WI38 (cell line): Measurements from ENCODE around the gene ADIG.
"Not testable (repeated sequence)": the region's sequence is repeated elsewhere in the genome, so short reads cannot be mapped to it uniquely, and the experiment has no call there.

Experiments
- H3K4me3 ChIP-seq: 2 replicates; pipeline ENCODE4 v1.5.1; 2011; ENCODE audit warnings: low read depth, mild to moderate bottlenecking, control low read depth, low read length
- TF ChIP-seq, protein P1 (sequence below): IDR thresholded peaks from 2 replicates; pipeline ENCODE4 v1.5.1; 2012; ENCODE audit warnings: low read depth, mild to moderate bottlenecking, control low read depth, low read length

Gene ADIG

DNA sequence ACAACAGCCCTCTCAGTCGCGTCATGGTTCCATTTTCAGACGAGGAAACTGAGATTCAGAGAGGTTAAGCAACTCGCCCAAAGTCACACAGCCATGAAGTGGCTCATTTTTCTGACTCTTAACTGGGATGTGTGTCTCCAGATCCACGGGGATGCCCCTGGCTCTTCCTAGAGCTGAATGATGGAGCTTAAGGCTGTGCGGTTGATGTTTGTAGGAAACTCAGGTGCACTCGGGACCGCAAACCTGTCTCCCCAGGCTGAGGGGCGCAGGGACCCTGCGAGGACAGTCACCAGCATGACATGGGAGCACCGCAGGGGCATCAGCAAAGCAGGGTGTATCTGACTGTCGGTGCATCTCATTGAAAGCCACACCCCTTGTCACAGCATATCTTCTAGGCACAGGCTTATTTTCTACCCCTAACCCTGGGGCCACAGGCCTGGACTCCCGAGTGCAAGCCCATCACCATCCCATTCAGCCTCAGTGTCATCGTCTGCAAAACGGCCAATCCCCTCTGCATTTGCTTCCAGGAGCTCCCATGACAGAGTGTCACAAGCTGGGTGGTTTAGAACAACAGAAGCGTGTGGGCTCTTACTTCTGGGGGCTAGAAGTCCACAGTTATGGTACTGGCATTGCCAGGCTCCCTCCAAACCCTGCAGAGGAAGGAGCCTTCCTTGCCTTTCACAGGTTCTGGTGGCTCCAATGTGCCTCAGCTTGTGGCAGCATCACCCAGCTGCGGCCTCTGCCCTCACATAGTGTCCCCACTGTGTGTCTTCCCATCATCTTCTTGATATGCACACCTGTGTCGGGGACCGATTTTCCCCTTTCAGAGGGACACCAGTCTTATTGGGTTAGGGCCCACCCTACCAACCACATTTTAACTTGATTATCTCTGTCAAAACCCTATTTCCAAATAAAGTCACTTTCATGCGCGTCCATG lies 10.7 kb downstream of the ADIG start:
- H3K4me3 ChIP-seq: no peak overlapping the region
- TF ChIP-seq, protein P1, sequence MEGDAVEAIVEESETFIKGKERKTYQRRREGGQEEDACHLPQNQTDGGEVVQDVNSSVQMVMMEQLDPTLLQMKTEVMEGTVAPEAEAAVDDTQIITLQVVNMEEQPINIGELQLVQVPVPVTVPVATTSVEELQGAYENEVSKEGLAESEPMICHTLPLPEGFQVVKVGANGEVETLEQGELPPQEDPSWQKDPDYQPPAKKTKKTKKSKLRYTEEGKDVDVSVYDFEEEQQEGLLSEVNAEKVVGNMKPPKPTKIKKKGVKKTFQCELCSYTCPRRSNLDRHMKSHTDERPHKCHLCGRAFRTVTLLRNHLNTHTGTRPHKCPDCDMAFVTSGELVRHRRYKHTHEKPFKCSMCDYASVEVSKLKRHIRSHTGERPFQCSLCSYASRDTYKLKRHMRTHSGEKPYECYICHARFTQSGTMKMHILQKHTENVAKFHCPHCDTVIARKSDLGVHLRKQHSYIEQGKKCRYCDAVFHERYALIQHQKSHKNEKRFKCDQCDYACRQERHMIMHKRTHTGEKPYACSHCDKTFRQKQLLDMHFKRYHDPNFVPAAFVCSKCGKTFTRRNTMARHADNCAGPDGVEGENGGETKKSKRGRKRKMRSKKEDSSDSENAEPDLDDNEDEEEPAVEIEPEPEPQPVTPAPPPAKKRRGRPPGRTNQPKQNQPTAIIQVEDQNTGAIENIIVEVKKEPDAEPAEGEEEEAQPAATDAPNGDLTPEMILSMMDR: no peak

DNA sequence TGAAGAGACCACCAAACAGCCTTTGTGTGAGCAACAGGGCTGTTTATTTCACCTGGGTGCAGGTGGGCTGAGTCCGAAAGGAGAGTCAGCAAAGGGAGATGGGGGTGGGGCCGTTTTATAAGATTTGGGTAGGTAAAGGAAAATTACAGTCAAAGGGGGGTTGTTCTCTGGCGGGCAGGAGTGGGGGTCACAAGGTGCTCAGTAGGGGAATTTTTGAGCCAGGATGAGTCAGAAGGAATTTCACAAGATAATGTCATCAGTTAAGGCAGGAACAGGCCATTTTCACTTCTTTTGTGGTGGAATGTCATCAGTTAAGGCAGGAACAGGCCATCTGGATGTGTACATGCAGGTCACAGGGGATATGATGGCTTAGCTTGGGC lies 11.4 kb downstream of the ADIG start:
- not testable (repeated sequence) for H3K4me3 ChIP-seq

GRCh38 chr20:38594281-38594680 lies 13.3 kb downstream of the ADIG start:
- not testable (repeated sequence) for H3K4me3 ChIP-seq

- H3K4me3 ChIP-seq: not testable (repeated sequence)
Measured at GRCh38 chr20:38595886-38596285, 14.9 kb downstream of the ADIG start.

GRCh38 chr20:38599410-38599882 lies 18.4 kb downstream of the ADIG start:
- TF ChIP-seq, protein P1: no peak
- no peak overlapping the region for H3K4me3 ChIP-seq

GRCh38 chr20:38600057-38600456 lies 19.1 kb downstream of the ADIG start:
- TF ChIP-seq, protein P1: no peak

DNA sequence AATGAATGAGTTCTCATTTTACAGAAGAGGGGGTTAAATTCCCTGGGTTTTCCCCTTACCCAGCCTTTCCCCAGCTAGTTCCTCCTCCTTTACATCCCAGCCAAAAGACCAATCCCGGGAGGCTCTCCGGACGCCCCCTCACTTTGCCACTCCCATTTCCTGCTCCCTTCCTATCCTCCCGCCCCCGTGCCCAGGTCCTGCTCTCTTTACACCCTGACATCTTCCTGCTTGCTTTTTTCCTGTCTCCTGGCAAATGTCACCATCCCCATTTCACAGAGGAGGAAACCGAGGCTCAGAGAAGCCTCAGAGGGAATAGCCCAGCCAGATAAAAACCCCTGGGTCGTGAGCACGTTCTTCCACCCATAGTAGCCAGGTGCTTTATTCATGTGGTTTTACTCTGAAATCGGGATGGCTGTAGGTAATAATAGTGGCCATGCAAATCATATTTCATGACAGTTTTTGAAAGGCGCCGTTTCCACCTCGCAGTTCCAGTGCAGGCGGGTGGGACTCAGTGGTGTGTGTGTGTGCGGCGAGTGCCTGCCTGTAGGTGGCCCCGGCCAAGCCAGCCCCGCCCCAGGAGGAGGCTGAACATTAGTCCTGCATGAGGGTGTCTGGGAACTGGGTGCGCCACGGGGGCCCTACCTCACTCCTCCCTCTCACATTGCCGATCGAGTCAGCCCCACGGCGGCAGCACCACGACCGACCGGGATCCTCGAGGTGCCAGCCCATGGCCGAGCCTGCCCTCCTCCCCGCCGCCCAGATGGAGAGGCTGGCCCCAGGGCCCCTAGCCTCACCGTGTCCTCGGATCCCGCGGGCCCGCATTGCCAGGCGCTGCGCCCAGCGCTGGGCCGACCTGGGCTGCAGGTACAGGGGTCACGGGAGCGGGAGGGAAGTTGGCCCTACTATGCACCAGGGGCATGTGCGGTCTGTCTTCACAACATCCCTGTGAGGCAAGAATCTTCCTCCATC lies 20.5 kb downstream of the ADIG start, which contains the start of gene ARHGAP40:
Gene ARHGAP40, plus strand, starts transcription at position 594 of the 969 bp plus-strand sequence.
- TF ChIP-seq, protein P1: no peak
- no peak within 1 kb of the TSS for H3K4me3 ChIP-seq

More at GRCh38 chr20:38600057-38600456, 19.1 kb downstream of the ADIG start:
- no peak overlapping the region for H3K4me3 ChIP-seq

DNA sequence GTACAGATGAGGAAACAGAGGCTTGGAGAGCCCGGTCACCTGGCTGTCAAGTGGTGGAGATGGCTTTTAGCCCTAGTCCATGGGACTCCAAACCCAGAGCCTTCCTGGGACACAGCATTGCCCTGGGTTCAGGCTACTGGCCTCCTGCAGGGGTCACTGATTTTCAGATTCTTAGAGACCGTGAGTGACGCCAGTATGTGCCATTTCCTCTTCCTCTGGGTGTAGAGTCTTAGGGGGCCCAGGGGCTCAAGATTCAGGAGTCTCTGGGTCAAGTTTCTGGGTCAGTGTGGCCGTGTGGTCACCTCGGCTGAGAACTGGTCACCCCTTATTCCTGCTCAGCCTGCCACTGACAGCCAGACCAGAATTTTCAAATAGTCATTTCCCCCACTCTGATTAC lies 21.2 kb downstream of the ADIG start:
- H3K4me3 ChIP-seq: no peak overlapping the region
- TF ChIP-seq, protein P1: no peak
